Cardiac muscle cell (in vitro differentiated cells and primary cell): ENCODE data around the gene MEIS3. TPM values are rescaled to one million over a fixed set of nuclear protein-coding genes. Genes with fewer than 3 reads are reported as not detected.
A peak's percentile ranks its signal among the peaks of the same experiment; 100 is the strongest.
"Not testable (repeated sequence)": the region's sequence is repeated elsewhere in the genome, so short reads cannot be mapped to it uniquely, and the experiment has no call there.

Experiments
- DNase-seq, 2 donors: peaks; one replicate each; pipeline versions ENCODE4 v3.0.0 to v3.0.0-alpha.2; 2010 to 2017; ENCODE audit warnings: low read depth in 1 of 2, low spot score in 1 of 2
- H3K27ac ChIP-seq: fragments of 200-600 bp; sonication (generic); 2 replicates; pipeline ENCODE4 v1.5.1; 2016
- H3K27me3 ChIP-seq: fragments of 200-600 bp; sonication (generic); 2 replicates; pipeline ENCODE4 v1.6.0; 2016; ENCODE audit warnings: control low read depth
- H3K36me3 ChIP-seq: fragments of 200-600 bp; sonication (generic); 2 replicates; pipeline ENCODE4 v1.5.1; 2016; ENCODE audit warnings: control low read depth
- H3K4me1 ChIP-seq: fragments of 200-600 bp; sonication (generic); 2 replicates; pipeline ENCODE4 v1.8.1; 2017; ENCODE audit warnings: low read depth, mild to moderate bottlenecking, mixed run types
- H3K4me3 ChIP-seq: fragments of 200-600 bp; sonication (generic); 2 replicates; pipeline ENCODE4 v1.5.1; 2016; ENCODE audit warnings: mild to moderate bottlenecking
- H3K9me3 ChIP-seq: fragments of 200-600 bp; sonication (generic); 2 replicates; pipeline ENCODE4 v1.5.1; 2017; ENCODE audit warnings: low read depth, mild to moderate bottlenecking, control low read depth
- CTCF ChIP-seq: IDR thresholded peaks from 2 replicates; pipeline ENCODE4 v1.5.1; 2012; ENCODE audit warnings: low read depth, mild to moderate bottlenecking, low read length
- polyA plus RNA-seq: library from polyadenylated mRNA; unstranded; fragments of >200 nt; fragmentation: Nextera tagmentation; extraction: Ambion mirVana; gene quantifications from 2 replicates; pipeline ENCODE4 v1.2.1, GENCODE V29; 2016
- total RNA-seq: library from RNA; depleted of rRNA; stranded (reverse); fragments of >200 nt; gene quantifications from 2 replicates; pipeline ENCODE4 v1.2.3, GENCODE V29; 2016

The MEIS3 gene
- total and polyA plus RNA-seq, 2 experiments from 2014 or later = 83.7 to 114 TPM

DNA sequence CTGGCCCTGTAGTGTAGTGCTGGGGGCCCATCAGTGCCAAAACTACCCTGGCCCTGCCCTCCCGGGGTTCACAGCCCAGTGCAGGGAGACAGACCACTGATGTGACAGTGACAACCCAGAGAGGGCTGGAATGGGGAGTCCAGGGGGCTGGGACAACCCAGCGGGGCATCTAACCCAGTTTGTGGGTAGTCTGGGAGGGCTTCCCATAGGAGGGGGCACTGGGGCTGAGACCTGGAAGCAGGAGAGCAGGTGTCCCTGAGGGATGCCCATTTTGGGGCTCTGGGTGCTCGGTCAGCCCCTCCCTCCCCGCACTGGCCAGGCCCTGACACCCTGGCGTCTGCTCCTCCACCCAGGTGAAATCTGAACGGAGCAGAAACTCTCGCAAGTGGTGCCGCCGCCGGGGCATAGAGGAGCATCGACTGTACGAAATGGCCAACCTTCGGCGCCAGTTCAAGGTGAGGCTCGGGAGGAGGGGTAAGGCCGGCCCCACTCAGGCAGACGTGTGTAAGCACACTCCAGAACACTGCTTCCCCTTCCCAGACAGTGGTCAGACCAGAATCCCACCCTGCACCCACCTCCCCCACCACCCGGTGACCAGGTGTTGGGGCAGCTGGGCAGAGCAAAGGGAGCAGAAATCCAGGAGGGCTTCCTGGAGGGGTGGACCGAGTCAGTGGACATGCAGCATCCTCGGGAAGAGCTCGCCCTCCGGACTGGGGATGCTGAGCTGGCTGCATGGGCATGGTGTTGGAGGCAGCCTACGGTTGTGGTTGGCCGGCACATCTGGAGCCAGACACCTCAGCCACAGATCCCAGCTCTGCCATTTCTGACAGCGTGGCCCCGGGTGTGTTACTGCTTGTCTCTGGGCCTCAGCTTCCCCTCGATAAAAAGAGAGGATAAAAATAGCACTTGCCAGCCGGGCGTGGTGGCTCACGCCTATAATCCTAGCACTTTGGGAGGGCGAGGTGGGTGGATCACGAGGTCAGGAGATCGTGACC lies 45.8 kb downstream of the MEIS3 start:
- Histone ChIP-seq H3K27ac (no peak overlapping the region), H3K9me3 (no peaks in the 10 kb centered on the region), H3K27me3 (no peaks in the 10 kb centered on the region), H3K36me3 (peaks cover 50% of the 10 kb centered on the region), H3K4me3 (no peak overlapping the region), H3K4me1 (no peaks in the 10 kb centered on the region)
- DNase-seq = no peak
- TF ChIP-seq CTCF = no peak

DNA sequence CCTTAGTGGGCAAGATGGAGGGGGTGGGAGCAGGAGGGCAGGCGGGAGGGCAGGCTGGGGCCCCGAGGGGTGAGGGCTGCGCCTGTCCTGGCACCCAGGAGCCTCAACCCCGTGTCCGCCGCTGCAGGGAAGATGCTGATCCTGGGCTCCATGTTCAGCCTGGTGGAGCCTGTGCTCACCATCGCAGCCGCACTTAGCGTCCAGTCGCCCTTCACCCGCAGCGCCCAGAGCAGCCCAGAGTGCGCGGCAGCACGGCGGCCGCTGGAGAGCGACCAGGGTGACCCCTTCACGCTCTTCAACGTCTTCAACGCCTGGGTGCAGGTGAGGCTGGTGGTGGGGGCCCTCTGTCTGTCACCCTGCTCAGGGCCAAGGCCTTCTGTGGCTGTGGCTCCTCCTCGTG lies 46.7 kb downstream of the MEIS3 start:
- Histone ChIP-seq H3K27ac (no peak overlapping the region), H3K4me3 (no peak overlapping the region), H3K27me3 (no peaks in the 10 kb centered on the region), H3K4me1 (no peaks in the 10 kb centered on the region), H3K36me3 (peaks cover 50% of the 10 kb centered on the region), H3K9me3 (no peaks in the 10 kb centered on the region)
- TF ChIP-seq CTCF = no peak
- no peak for DNase-seq

- Histone ChIP-seq H3K27me3 (no peaks in the 10 kb centered on the region), H3K27ac (no peak overlapping the region), H3K4me1 (no peaks in the 10 kb centered on the region), H3K4me3 (no peak overlapping the region), H3K9me3 (no peaks in the 10 kb centered on the region), H3K36me3 (peaks cover 45% of the 10 kb centered on the region)
- TF ChIP-seq CTCF = no peak
- DNase-seq = no peak
Measured at GRCh38 chr19:47371261-47371660, 48.1 kb downstream of the MEIS3 start.

DNA sequence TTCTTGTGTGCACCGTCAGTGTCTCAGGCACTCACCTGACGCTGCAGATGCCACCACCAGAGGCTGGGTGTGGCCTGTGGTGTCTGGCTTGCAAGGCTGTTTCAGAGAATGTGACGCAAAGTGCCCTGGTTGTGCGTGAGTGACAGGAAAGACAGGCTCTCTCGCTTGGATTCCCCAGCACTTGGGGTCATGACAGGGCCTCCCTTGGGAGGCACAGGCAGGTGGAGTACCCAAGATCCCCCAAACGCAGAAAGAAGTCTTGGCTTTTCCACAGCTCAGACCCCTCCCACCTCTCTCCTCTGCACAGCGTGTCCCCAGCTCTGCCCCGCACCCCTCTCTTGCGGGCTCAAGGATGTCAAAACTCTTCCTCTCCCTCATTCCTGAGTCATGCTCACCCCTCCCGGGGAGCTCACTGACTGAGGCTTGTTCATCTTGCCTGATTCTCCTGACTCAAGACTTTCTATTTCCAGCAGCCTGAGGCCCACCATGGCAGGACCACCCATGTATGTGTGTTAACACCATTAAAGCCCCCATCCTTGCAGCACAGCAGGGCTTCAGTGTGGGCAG lies 49.2 kb downstream of the MEIS3 start:
- Histone ChIP-seq H3K27me3 (no peaks in the 10 kb centered on the region), H3K36me3 (peaks cover 40% of the 10 kb centered on the region), H3K4me1 (no peaks in the 10 kb centered on the region), H3K9me3 (no peaks in the 10 kb centered on the region), H3K27ac (no peak overlapping the region), H3K4me3 (no peak overlapping the region)
- no peak for TF ChIP-seq CTCF
- peak in 1 of 2 donors; percentile 70 for DNase-seq

DNA sequence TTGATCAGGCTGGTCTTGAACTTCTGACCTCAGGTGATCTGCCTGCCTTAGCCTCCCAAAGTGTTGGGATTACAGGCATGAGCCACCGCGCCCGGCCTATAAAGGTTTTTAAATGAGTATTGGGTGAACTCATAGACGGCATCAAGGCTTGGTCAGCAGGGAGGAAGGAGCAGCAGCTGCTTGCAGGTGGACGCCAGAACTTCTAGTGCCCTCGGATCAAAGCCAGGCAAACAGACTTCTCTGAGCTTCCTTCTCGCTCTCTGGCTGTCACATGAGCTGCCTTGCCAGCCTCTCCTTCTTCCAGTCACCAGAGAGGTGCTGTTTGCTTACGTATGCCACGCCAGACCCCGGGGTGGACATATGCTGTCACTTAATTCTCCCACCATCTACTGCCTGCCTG lies 53.9 kb downstream of the MEIS3 start:
- not testable (repeated sequence) for H3K9me3 ChIP-seq, H3K4me3 ChIP-seq, H3K4me1 ChIP-seq, H3K27ac ChIP-seq, H3K27me3 ChIP-seq, DNase-seq
- H3K36me3 ChIP-seq = peaks cover 40% of the 10 kb centered on the region
